Activated naive CD4-positive, alpha-beta T cell treated with anti-CD3 and anti-CD28 coated beads, Interleukin-2, amount 10 ng/mL, durations not matched to agents 7 days and 5 days (primary cell): ENCODE data around the gene COL5A1.
"Not testable (repeated sequence)": the region's sequence is repeated elsewhere in the genome, so short reads cannot be mapped to it uniquely, and the experiment has no call there.

ENCODE experiments used
- CTCF ChIA-PET: fragments of 350-600 bp; sonication (Branson Sonifier 250); formaldehyde crosslinking; loops from one replicate; lab custom pipeline; 2021; ENCODE audit warnings: antibody characterized with exemption; lab: Charles Lee
- DNase-seq: peaks from one replicate; pipeline ENCODE4 v3.0.0-alpha.2; 2020
- H3K27ac Mint-ChIP-seq: one replicate; pipeline ENCODE4 v1.8.0; 2021; ENCODE audit warnings: mild to moderate bottlenecking, moderate library complexity, mixed read lengths
- H3K27me3 Mint-ChIP-seq: one replicate; pipeline ENCODE4 v1.8.0; 2021; ENCODE audit warnings: mild to moderate bottlenecking, mixed read lengths
- H3K36me3 Mint-ChIP-seq: one replicate; pipeline ENCODE4 v1.8.0; 2021; ENCODE audit warnings: mixed read lengths
- H3K4me1 Mint-ChIP-seq: one replicate; pipeline ENCODE4 v1.8.0; 2021; ENCODE audit warnings: mixed read lengths
- H3K4me3 Mint-ChIP-seq: one replicate; pipeline ENCODE4 v1.8.0; 2021; ENCODE audit warnings: mild to moderate bottlenecking, moderate library complexity, mixed read lengths
- H3K9me3 Mint-ChIP-seq: one replicate; pipeline ENCODE4 v1.8.0; 2021; ENCODE audit warnings: mixed read lengths

COL5A1 gene

DNA sequence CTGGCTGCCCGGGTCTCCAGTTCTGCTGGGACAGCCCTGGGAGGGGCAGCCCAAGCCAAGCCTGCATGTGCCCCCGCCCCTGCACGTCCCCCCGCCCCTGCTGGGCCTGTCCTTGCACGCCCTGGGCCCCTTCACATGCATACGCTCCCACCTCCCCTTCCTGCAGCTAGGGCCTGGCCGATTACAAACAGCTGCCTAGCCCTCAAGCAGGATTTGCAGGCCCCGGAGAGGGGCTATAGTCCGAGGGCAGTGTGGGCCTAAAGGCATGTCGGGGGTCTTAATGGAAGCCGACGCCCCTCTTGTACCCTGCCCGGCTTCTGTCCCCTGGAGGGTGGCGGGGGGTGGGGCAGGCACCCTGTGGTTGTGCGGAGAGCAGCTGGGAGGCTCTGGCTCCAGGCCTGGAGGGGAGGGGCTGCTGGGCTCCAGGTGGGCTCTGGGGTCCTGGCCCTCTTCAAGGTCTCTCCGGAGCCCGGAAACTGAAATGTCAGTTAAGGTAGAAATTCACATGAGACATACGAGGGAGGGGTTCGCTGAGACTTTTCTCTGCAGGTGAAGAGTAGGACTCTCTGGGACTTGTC lies 16.9 kb downstream of the COL5A1 start:
- no peaks in the 10 kb centered on the region for H3K27me3 Mint-ChIP-seq
- no peaks in the 10 kb centered on the region for H3K4me1 Mint-ChIP-seq
- DNase-seq, result no peak
- H3K36me3 Mint-ChIP-seq, result no peaks in the 10 kb centered on the region
- peaks cover 13% of the 10 kb centered on the region for H3K9me3 Mint-ChIP-seq
- no peak overlapping the region for H3K4me3 Mint-ChIP-seq
- H3K27ac Mint-ChIP-seq, result no peak overlapping the region
- CTCF ChIA-PET, result no interaction called here

- H3K9me3 Mint-ChIP-seq, result peaks cover 13% of the 10 kb centered on the region
- no peak overlapping the region for H3K27ac Mint-ChIP-seq
- DNase-seq, result no peak
- no peaks in the 10 kb centered on the region for H3K4me1 Mint-ChIP-seq
- CTCF ChIA-PET, result no interaction called here
- H3K36me3 Mint-ChIP-seq, result no peaks in the 10 kb centered on the region
- no peaks in the 10 kb centered on the region for H3K27me3 Mint-ChIP-seq
- H3K4me3 Mint-ChIP-seq, result no peak overlapping the region
Measured at GRCh38 chr9:134659688-134660131, 18.1 kb downstream of the COL5A1 start.

GRCh38 chr9:134660407-134660806 lies 18.8 kb downstream of the COL5A1 start:
- H3K36me3 Mint-ChIP-seq, result no peaks in the 10 kb centered on the region
- no peak for DNase-seq
- H3K27me3 Mint-ChIP-seq, result no peaks in the 10 kb centered on the region
- CTCF ChIA-PET, result interaction anchor here (0.8 kb wide), 1 partner anchor 11 kb away, joined by 3 read pairs; no protein-coding TSS in a partner anchor
- H3K4me3 Mint-ChIP-seq, result no peak overlapping the region
- H3K9me3 Mint-ChIP-seq, result peaks cover 13% of the 10 kb centered on the region
- H3K27ac Mint-ChIP-seq, result no peak overlapping the region
- H3K4me1 Mint-ChIP-seq, result no peaks in the 10 kb centered on the region

GRCh38 chr9:134661299-134661698 lies 19.7 kb downstream of the COL5A1 start:
- Mint-ChIP-seq H3K4me3 (no peak overlapping the region), H3K27me3 (no peaks in the 10 kb centered on the region), H3K36me3 (no peaks in the 10 kb centered on the region), H3K9me3 (peaks cover 13% of the 10 kb centered on the region), H3K4me1 (no peaks in the 10 kb centered on the region), H3K27ac (no peak overlapping the region)
- CTCF ChIA-PET, result interaction anchor here (0.8 kb wide), 1 partner anchor 10 kb away, joined by 3 read pairs; no protein-coding TSS in a partner anchor
- DNase-seq, result no peak

DNA sequence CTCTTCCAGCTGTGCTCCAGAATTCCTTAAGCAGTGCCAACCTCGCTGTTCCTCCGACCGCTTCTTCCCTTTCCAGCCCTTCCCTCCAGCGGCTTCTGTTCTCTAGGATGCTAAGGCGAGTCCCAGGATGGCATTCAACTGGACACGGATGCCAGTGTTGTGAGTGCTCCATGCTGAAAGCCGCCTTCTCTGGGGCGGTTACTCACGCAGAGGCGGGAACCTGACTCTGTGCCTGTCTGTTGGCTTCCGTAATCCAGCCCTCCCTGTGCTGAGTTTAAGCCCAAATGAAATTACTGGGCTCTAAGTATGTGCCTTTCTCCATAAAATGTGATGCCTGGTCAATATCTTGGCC lies 20.2 kb downstream of the COL5A1 start:
- Mint-ChIP-seq H3K27ac (no peak overlapping the region), H3K36me3 (no peaks in the 10 kb centered on the region), H3K27me3 (no peaks in the 10 kb centered on the region), H3K4me1 (no peaks in the 10 kb centered on the region), H3K4me3 (no peak overlapping the region), H3K9me3 (peaks cover 13% of the 10 kb centered on the region)
- CTCF ChIA-PET, result no interaction called here
- DNase-seq, result no peak

GRCh38 chr9:134662143-134662876 lies 20.7 kb downstream of the COL5A1 start:
- no peaks in the 10 kb centered on the region for H3K36me3 Mint-ChIP-seq
- CTCF ChIA-PET, result no interaction called here
- H3K27me3 Mint-ChIP-seq, result no peaks in the 10 kb centered on the region
- no peaks in the 10 kb centered on the region for H3K4me1 Mint-ChIP-seq
- H3K27ac Mint-ChIP-seq, result no peak overlapping the region
- H3K4me3 Mint-ChIP-seq, result no peak overlapping the region
- DNase-seq, result no peak
- peaks cover 13% of the 10 kb centered on the region for H3K9me3 Mint-ChIP-seq

- CTCF ChIA-PET, result no interaction called here
- DNase-seq, result no peak
- Mint-ChIP-seq H3K27ac (no peak overlapping the region), H3K4me1 (no peaks in the 10 kb centered on the region), H3K4me3 (no peak overlapping the region), H3K27me3 (no peaks in the 10 kb centered on the region), H3K9me3 (peaks cover 13% of the 10 kb centered on the region), H3K36me3 (no peaks in the 10 kb centered on the region)
Measured at GRCh38 chr9:134663084-134663483, 21.5 kb downstream of the COL5A1 start.

- DNase-seq, result no peak
- Mint-ChIP-seq H3K9me3 (peaks cover 13% of the 10 kb centered on the region), H3K4me1 (no peaks in the 10 kb centered on the region), H3K4me3 (no peak overlapping the region), H3K27ac (no peak overlapping the region), H3K36me3 (no peaks in the 10 kb centered on the region), H3K27me3 (no peaks in the 10 kb centered on the region)
- CTCF ChIA-PET, result no interaction called here
Measured at GRCh38 chr9:134663753-134664415, 22.3 kb downstream of the COL5A1 start.

- DNase-seq, result no peak
- no peak overlapping the region for H3K4me3 Mint-ChIP-seq
- H3K27me3 Mint-ChIP-seq, result no peaks in the 10 kb centered on the region
- no peaks in the 10 kb centered on the region for H3K36me3 Mint-ChIP-seq
- no peak overlapping the region for H3K27ac Mint-ChIP-seq
- no peaks in the 10 kb centered on the region for H3K4me1 Mint-ChIP-seq
- H3K9me3 Mint-ChIP-seq, result peaks cover 13% of the 10 kb centered on the region
- CTCF ChIA-PET, result no interaction called here
Measured at GRCh38 chr9:134664446-134664845, 22.8 kb downstream of the COL5A1 start.

DNA sequence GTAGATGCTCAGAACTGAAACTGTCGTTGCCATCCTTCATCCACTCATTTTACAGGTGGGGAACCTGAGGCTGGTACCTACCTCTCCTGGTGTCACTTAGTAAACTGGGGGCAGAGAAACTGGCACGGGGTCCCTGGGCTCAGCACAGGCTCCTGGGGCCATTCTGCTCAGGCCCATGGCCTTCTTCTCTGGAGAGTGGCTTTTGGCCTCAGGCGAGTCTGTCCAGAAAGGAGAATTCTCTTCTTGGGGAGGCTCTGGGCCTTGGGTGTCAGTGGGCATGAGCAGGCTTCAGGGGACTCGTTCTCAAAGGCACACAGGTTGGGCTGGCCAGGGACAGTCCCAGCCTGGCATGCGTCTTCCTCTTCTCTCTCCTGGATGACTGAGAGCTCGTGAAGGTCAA lies 24.6 kb downstream of the COL5A1 start:
- Mint-ChIP-seq H3K4me1 (no peaks in the 10 kb centered on the region), H3K27me3 (no peaks in the 10 kb centered on the region), H3K4me3 (no peak overlapping the region), H3K27ac (no peak overlapping the region), H3K36me3 (no peaks in the 10 kb centered on the region), H3K9me3 (peaks cover 3% of the 10 kb centered on the region)
- CTCF ChIA-PET, result no interaction called here
- DNase-seq, result no peak

GRCh38 chr9:134666831-134667230 lies 25.2 kb downstream of the COL5A1 start:
- no peaks in the 10 kb centered on the region for H3K27me3 Mint-ChIP-seq
- no peaks in the 10 kb centered on the region for H3K4me1 Mint-ChIP-seq
- H3K27ac Mint-ChIP-seq, result no peak overlapping the region
- H3K9me3 Mint-ChIP-seq, result no peaks in the 10 kb centered on the region
- CTCF ChIA-PET, result no interaction called here
- DNase-seq, result no peak
- H3K4me3 Mint-ChIP-seq, result no peak overlapping the region
- no peaks in the 10 kb centered on the region for H3K36me3 Mint-ChIP-seq

DNA sequence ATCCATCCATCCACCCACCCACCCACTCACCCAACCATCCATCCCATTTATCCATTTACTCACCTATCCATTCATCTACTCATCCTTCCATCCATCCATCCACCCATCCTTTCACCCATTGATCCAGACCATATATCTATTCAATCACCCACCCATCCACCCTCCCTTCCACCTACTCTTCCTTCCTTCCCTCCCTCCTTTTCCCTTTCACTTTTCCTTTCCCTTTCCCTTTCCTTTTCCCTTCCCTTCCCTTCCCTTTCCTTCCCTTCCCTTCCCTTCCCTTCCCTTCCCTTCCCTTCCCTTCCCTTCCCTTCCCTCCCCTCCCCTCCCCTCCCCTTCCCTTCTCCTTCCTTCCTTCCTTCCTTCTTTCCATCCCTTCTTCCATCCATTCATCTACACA lies 27.4 kb downstream of the COL5A1 start:
- H3K27me3 Mint-ChIP-seq, H3K4me3 Mint-ChIP-seq, H3K36me3 Mint-ChIP-seq, DNase-seq, H3K4me1 Mint-ChIP-seq, H3K27ac Mint-ChIP-seq, H3K9me3 Mint-ChIP-seq, CTCF ChIA-PET: not testable (repeated sequence)

- no peak overlapping the region for H3K4me3 Mint-ChIP-seq
- H3K4me1 Mint-ChIP-seq, result no peaks in the 10 kb centered on the region
- no peaks in the 10 kb centered on the region for H3K9me3 Mint-ChIP-seq
- CTCF ChIA-PET, result no interaction called here
- DNase-seq, result no peak
- no peak overlapping the region for H3K27ac Mint-ChIP-seq
- H3K27me3 Mint-ChIP-seq, result no peaks in the 10 kb centered on the region
- H3K36me3 Mint-ChIP-seq, result no peaks in the 10 kb centered on the region
Measured at GRCh38 chr9:134669399-134669955, 27.9 kb downstream of the COL5A1 start.

- H3K27me3 Mint-ChIP-seq, result no peaks in the 10 kb centered on the region
- H3K27ac Mint-ChIP-seq, result no peak overlapping the region
- H3K9me3 Mint-ChIP-seq, result no peaks in the 10 kb centered on the region
- no peaks in the 10 kb centered on the region for H3K36me3 Mint-ChIP-seq
- CTCF ChIA-PET, result no interaction called here
- no peak overlapping the region for H3K4me3 Mint-ChIP-seq
- no peak for DNase-seq
- H3K4me1 Mint-ChIP-seq, result no peaks in the 10 kb centered on the region
Measured at GRCh38 chr9:134670042-134670525, 28.5 kb downstream of the COL5A1 start.
